Measurements from ENCODE around the gene LRP1-AS.

Gene LRP1-AS

GRCh38 chr12:57097554-57097835, 49.9 kb downstream of the LRP1-AS start:
- DNase-seq (ENCODE audit: low read depth), result no peak

GRCh38 chr12:57096748-57097553, 50.5 kb downstream of the LRP1-AS start:
- no peak for DNase-seq (ENCODE audit: low read depth)

GRCh38 chr12:57096099-57096572, 51.3 kb downstream of the LRP1-AS start:
- no peak for DNase-seq (ENCODE audit: low read depth)

GRCh38 chr12:57095440-57095839, 52.0 kb downstream of the LRP1-AS start:
- DNase-seq (ENCODE audit: low read depth), result no peak
